ENCODE measurements around the gene DNAAF8.
"Not testable (repeated sequence)": the region's sequence is repeated elsewhere in the genome, so short reads cannot be mapped to it uniquely, and the experiment has no call there.

The DNAAF8 gene

DNA sequence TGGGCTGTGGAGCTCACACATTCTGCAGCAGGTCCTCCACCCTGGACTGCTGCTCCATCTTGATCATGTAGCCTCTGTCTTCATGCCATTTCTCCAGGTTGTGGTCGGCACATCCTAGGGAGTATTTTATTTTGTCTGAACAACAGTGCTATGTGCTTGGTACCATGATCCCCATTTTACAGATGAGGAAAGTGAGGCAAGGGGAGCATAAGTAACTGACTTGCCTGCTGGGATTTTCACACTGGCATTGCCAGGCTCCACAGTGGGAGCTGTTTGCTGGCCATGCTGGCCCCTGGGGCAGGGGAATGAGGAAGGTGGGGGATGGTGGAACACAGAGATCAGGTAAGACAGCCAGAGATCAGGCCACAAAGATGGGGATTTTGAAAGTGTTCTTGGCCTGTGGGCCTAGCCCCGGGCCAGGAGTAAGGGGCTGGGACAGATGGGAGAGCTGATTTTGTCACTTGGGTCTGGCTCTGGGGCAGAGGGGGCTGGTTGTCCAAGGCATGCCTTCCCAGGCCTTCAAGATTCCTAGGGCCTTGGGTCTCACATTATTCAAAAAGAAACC, 41.9 kb downstream of the DNAAF8 start:
- no peak overlapping the region for H3K9ac ChIP-seq (ENCODE audit: low read depth, low read length)
- H3K27me3 ChIP-seq (ENCODE audit: control insufficient read depth, insufficient read depth, low read length): no peaks in the 10 kb centered on the region
- no peaks in the 10 kb centered on the region for H3K9me3 ChIP-seq (ENCODE audit: control insufficient read depth, insufficient read depth, low read length)
- H3K4me1 ChIP-seq (ENCODE audit: control insufficient read depth, insufficient read depth, low read length): no peaks in the 10 kb centered on the region
- no peaks in the 10 kb centered on the region for H3K36me3 ChIP-seq (ENCODE audit: control insufficient read depth, insufficient read depth, low read length)
- H3K27ac ChIP-seq (ENCODE audit: low read depth, low read length): no peak overlapping the region
- no peak overlapping the region for H3K4me3 ChIP-seq (ENCODE audit: low read depth, low read length)

DNA sequence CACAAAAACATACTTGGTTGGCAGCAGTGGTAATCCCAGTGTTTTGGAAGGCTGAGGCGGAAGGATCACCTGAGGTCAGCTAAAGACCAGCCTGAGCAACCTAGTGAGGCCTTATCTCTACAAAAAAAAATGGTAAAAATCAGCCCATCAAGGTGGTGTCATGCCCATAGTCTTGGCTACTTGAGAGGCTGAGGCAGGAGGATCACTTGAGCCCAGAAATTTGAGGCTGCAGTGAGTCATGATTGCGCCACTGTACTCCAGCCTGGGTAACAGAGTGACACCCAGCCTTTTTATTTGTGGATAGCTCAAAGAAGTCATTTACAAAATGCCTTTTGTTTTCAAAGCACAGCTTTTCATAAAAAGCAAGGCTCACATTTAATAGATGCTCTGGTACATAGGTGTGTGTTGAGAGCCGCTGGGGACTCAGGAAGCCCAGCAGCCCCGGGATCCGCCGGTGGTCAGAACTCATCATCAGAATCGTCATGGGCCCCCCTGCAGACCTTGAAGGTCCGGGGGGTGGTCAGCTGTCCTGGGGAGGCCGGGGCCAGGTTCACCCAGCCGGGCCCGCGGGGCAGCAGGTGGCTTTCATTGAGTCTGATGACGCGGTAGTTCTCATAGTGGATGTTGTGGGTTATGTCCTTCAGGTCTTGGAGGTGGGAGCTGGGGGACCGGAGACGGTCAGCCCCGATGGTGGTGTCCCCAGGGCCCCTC, 43.2 kb downstream of the DNAAF8 start:
- Histone ChIP-seq H3K4me3 (ENCODE audit: low read depth, low read length) (no peak overlapping the region), H3K27ac (ENCODE audit: low read depth, low read length) (no peak overlapping the region), H3K27me3 (ENCODE audit: control insufficient read depth, insufficient read depth, low read length) (no peaks in the 10 kb centered on the region), H3K9me3 (ENCODE audit: control insufficient read depth, insufficient read depth, low read length) (no peaks in the 10 kb centered on the region), H3K9ac (ENCODE audit: low read depth, low read length) (no peak overlapping the region), H3K4me1 (ENCODE audit: control insufficient read depth, insufficient read depth, low read length) (no peaks in the 10 kb centered on the region), H3K36me3 (ENCODE audit: control insufficient read depth, insufficient read depth, low read length) (no peaks in the 10 kb centered on the region)

DNA sequence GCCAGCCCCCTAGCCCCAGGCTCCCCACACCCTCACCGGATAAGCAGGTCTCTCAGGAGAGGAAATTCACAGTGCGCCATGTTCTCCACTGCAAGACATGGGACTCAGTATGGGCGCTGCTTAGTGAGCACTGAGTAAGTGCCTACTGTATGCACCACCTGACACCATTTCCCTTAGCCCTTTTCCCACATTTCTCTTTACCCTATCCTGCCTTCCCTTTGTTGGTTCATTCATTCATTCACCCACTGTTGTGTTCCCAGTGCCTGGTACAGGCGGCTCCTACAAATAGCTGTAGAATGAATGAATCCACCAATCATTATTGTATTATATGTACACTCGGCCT, 43.7 kb downstream of the DNAAF8 start:
- Histone ChIP-seq H3K4me1 (ENCODE audit: control insufficient read depth, insufficient read depth, low read length) (no peaks in the 10 kb centered on the region), H3K36me3 (ENCODE audit: control insufficient read depth, insufficient read depth, low read length) (no peaks in the 10 kb centered on the region), H3K9ac (ENCODE audit: low read depth, low read length) (no peak overlapping the region), H3K9me3 (ENCODE audit: control insufficient read depth, insufficient read depth, low read length) (no peaks in the 10 kb centered on the region), H3K4me3 (ENCODE audit: low read depth, low read length) (no peak overlapping the region), H3K27me3 (ENCODE audit: control insufficient read depth, insufficient read depth, low read length) (no peaks in the 10 kb centered on the region), H3K27ac (ENCODE audit: low read depth, low read length) (no peak overlapping the region)

DNA sequence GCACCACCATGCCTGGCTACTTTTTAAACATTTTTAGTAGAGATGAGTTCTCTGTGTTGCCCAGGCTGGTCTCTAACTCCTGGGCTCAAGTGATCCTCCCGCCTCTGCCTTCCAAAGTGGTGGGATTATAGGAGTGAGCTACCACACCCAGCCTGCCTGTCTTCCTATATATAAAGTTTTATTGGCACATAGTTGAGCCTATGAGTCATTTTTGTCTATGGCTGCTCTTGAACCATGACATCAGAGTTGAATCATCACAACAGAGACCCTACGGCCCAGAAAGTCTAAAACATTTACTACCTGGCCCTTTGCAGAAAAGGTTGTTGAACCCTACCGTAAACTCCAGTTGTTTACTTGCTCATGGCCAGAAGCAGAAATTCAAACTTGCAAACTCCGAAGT, 45.9 kb downstream of the DNAAF8 start:
- no peak overlapping the region for H3K9ac ChIP-seq (ENCODE audit: low read depth, low read length)
- no peak overlapping the region for H3K27ac ChIP-seq (ENCODE audit: low read depth, low read length)
- H3K4me1 ChIP-seq (ENCODE audit: control insufficient read depth, insufficient read depth, low read length): no peaks in the 10 kb centered on the region
- no peak overlapping the region for H3K4me3 ChIP-seq (ENCODE audit: low read depth, low read length)
- no peaks in the 10 kb centered on the region for H3K36me3 ChIP-seq (ENCODE audit: control insufficient read depth, insufficient read depth, low read length)
- no peaks in the 10 kb centered on the region for H3K27me3 ChIP-seq (ENCODE audit: control insufficient read depth, insufficient read depth, low read length)
- H3K9me3 ChIP-seq (ENCODE audit: control insufficient read depth, insufficient read depth, low read length): no peaks in the 10 kb centered on the region

DNA sequence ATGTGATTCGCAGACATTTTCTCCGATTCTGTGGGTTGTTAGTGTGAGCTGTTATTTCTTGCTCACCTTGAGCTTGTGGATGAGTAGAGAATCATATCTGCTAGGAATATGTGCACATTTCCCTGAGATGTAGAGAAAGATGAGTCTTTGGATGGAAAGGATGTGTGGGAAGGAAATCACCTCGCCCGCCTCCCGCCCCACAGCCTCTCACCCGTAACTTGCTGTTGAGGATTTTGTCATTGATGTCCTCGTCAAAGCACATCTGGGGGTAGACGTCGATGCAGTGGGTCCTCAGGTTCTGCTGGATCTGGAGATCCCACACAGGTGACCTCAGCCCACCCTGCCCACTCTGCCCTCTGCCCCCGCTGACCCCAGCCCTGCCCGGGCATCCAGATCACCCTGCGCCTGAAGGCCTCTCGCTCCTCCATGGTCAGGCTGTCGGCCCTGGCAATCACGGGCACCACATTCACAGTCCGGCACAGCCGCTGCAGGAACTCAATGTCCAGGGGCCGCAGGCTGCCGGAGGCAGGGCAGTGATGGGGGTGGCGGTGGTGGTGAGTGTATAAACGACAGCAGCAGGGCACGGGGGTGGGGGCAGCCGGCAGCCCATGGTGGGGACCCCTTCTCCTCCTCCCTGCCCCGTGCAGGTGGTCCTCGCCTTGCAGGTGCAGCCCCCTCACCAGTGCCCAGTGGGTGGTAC, 49.1 kb downstream of the DNAAF8 start:
- no peak overlapping the region for H3K27ac ChIP-seq (ENCODE audit: low read depth, low read length)
- peaks cover 7% of the 10 kb centered on the region for H3K4me1 ChIP-seq (ENCODE audit: control insufficient read depth, insufficient read depth, low read length)
- H3K4me3 ChIP-seq (ENCODE audit: low read depth, low read length): no peak overlapping the region
- no peaks in the 10 kb centered on the region for H3K36me3 ChIP-seq (ENCODE audit: control insufficient read depth, insufficient read depth, low read length)
- H3K27me3 ChIP-seq (ENCODE audit: control insufficient read depth, insufficient read depth, low read length): no peaks in the 10 kb centered on the region
- no peaks in the 10 kb centered on the region for H3K9me3 ChIP-seq (ENCODE audit: control insufficient read depth, insufficient read depth, low read length)
- no peak overlapping the region for H3K9ac ChIP-seq (ENCODE audit: low read depth, low read length)

DNA sequence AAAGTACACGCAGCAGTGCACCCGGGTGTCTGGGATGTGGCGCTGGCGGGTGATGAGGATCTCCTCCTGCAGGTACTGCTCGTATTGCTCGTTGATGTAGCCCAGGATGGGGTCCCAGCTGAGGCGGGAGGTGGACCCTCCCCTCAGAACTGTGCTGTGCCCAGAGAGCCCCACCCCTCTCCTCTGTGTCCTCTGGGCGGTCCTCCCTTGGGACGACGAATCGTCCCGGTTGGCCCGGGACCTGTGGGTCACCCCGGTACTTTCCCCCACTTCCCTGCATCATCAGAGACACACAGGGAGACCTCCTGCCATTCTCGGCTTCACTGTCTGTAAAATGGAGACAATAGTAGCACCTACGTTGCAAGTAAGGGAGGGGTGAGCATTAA, 49.6 kb downstream of the DNAAF8 start:
- no peaks in the 10 kb centered on the region for H3K36me3 ChIP-seq (ENCODE audit: control insufficient read depth, insufficient read depth, low read length)
- no peak overlapping the region for H3K9ac ChIP-seq (ENCODE audit: low read depth, low read length)
- peaks cover 10% of the 10 kb centered on the region for H3K4me1 ChIP-seq (ENCODE audit: control insufficient read depth, insufficient read depth, low read length)
- H3K9me3 ChIP-seq (ENCODE audit: control insufficient read depth, insufficient read depth, low read length): no peaks in the 10 kb centered on the region
- H3K27ac ChIP-seq (ENCODE audit: low read depth, low read length): no peak overlapping the region
- no peak overlapping the region for H3K4me3 ChIP-seq (ENCODE audit: low read depth, low read length)
- H3K27me3 ChIP-seq (ENCODE audit: control insufficient read depth, insufficient read depth, low read length): no peaks in the 10 kb centered on the region

DNA sequence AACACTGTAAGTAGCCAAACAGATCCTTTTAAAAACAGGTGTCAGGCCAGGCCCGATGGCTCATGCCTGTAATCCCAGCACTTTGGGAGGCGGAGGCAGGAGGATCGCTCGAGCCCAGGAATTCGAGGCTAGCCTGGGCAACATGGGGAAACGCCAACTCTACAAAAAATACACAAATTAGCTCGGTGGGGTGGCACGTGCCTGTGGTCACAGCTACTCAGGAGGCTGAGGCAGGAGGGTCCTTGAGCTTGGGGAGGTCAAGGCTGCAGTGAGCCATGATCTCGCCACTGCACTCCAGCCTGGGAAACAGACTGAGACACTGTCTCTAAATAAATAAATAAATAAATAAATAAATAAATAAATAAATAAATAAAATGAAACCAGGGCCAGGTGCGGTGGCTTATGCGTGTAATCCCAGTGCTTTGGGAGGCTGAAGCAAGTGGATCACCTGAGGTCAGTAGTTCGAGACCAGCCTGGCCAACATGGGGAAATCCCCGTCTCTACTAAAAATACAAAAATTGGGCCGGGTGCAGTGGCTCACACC, 50.2 kb downstream of the DNAAF8 start:
- H3K9me3 ChIP-seq (ENCODE audit: control insufficient read depth, insufficient read depth, low read length); H3K27ac ChIP-seq (ENCODE audit: low read depth, low read length); H3K36me3 ChIP-seq (ENCODE audit: control insufficient read depth, insufficient read depth, low read length); H3K27me3 ChIP-seq (ENCODE audit: control insufficient read depth, insufficient read depth, low read length); H3K9ac ChIP-seq (ENCODE audit: low read depth, low read length); H3K4me3 ChIP-seq (ENCODE audit: low read depth, low read length): not testable (repeated sequence)
- H3K4me1 ChIP-seq (ENCODE audit: control insufficient read depth, insufficient read depth, low read length): peaks cover 10% of the 10 kb centered on the region

DNA sequence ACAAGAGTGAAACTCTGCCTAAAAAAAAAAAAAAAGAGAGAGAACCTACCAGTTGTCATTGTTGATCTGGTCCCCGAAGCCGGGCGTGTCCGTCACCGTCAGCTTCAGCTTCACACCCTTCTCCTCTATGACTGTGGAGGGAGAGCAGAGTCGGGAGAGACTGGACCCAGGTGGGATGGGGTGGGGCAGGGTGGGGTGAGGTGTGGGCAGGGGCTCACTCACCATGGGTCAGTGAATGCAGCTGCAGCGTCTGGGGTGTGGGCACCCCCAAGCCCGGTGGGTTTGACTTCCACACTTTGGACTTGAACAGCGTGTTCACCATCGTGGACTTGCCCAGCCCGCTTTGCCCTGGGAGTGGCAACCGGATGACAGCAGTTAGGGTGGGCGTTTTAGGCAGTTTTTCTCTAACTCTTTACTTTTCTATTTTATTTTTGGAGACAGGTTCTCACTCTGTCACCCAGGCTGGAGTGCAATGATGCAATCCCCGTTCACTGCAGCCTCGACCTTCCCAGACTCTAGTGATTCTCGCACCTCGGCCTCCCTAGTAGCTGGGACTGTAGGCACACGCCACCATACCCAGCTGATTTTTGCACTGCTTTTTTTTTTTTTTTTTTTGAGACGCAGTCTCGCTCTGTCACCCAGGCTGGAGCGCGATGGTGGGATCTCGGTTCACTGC, 51.6 kb downstream of the DNAAF8 start:
- no peaks in the 10 kb centered on the region for H3K36me3 ChIP-seq (ENCODE audit: control insufficient read depth, insufficient read depth, low read length)
- H3K4me1 ChIP-seq (ENCODE audit: control insufficient read depth, insufficient read depth, low read length): peaks cover 10% of the 10 kb centered on the region
- H3K4me3 ChIP-seq (ENCODE audit: low read depth, low read length): no peak overlapping the region
- no peaks in the 10 kb centered on the region for H3K27me3 ChIP-seq (ENCODE audit: control insufficient read depth, insufficient read depth, low read length)
- no peaks in the 10 kb centered on the region for H3K9me3 ChIP-seq (ENCODE audit: control insufficient read depth, insufficient read depth, low read length)
- no peak overlapping the region for H3K9ac ChIP-seq (ENCODE audit: low read depth, low read length)
- no peak overlapping the region for H3K27ac ChIP-seq (ENCODE audit: low read depth, low read length)

DNA sequence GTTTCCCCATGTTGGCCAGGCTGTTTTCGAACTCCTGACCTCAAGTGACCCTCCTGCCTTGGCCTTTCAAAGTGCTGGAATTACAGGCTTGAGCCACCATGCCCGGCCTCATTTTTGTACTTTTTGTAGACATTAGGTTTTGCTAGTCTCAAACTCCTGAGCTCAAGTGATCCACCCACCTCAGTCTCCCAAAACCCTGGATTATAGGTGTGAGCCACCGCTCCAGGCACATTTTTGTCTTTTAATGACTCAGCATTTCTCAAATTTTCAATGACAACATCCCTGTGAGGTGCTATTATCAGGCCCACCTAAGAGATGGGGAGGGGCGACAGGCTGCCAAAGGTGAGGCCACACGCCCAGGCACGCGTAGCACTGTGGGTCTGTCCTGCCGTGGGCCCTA, 52.7 kb downstream of the DNAAF8 start:
- Histone ChIP-seq H3K27me3 (ENCODE audit: control insufficient read depth, insufficient read depth, low read length) (no peaks in the 10 kb centered on the region), H3K27ac (ENCODE audit: low read depth, low read length) (no peak overlapping the region), H3K4me3 (ENCODE audit: low read depth, low read length) (no peak overlapping the region), H3K9ac (ENCODE audit: low read depth, low read length) (no peak overlapping the region), H3K36me3 (ENCODE audit: control insufficient read depth, insufficient read depth, low read length) (no peaks in the 10 kb centered on the region), H3K9me3 (ENCODE audit: control insufficient read depth, insufficient read depth, low read length) (no peaks in the 10 kb centered on the region), H3K4me1 (ENCODE audit: control insufficient read depth, insufficient read depth, low read length) (peaks cover 10% of the 10 kb centered on the region)

DNA sequence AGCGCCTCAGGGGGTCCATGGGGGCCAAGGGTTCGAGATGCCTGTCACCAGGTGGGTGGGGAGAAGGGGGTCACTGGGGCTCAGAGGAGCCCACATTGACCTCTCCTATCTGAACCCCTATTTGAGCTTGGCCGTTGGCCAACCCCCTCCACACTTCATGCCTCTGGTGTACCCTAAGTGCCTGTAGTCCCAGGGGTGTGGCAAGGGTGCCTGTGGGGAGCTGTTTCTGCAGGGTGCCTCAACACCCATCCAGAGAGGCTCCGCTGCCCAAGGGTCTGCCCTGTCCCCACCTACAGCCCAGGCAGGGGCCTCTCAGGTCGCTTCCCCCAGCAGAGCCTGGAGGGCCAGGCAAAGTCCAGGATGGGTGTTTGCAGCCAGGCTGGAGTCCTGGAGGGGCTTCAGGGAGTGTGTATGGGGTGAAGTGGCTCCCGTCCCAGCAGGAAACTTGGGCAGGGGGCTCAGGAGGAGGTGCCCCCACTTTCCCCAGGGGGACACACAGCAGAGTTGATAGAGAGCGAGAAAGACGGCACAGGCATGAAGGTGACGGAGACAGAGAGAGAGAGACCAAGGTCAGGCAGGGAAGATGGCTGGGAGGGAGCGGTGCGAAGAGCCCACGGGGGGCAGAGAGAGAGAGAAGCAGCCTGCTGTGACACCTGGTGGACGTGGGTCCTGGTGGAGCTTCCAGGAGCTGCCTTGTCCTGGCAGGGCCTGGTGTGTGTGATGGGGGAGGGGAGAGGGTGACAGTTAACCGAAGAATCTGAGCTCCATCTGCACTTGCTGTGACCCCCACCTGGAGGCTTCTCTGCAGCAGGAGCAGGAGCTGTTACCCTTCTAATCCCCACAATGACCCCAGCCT, 53.5 kb downstream of the DNAAF8 start, which contains the start of gene SEPTIN12:
SEPTIN12 (minus strand) TSS at position 719 of the 856 bp plus-strand sequence; CDS start at position 19, 700 bp downstream.
- Histone ChIP-seq H3K9me3 (ENCODE audit: control insufficient read depth, insufficient read depth, low read length) (no peaks in the 10 kb centered on the region), H3K9ac (ENCODE audit: low read depth, low read length) (no peak within 1 kb of the TSS), H3K4me3 (ENCODE audit: low read depth, low read length) (no peak within 1 kb of the TSS), H3K27ac (ENCODE audit: low read depth, low read length) (no peak within 1 kb of the TSS), H3K27me3 (ENCODE audit: control insufficient read depth, insufficient read depth, low read length) (no peaks in the 10 kb centered on the region), H3K36me3 (ENCODE audit: control insufficient read depth, insufficient read depth, low read length) (no peaks in the 10 kb centered on the region), H3K4me1 (ENCODE audit: control insufficient read depth, insufficient read depth, low read length) (peaks cover 10% of the 10 kb centered on the region)
